Stimulated activated CD4-positive, alpha-beta T cell treated with anti-CD3 and anti-CD28 coated beads, Interleukin-15, amount 100 ng/mL, for 48 hours (primary cell): ENCODE results near the gene TAF11.
"Not testable (repeated sequence)": the region's sequence is repeated elsewhere in the genome, so short reads cannot be mapped to it uniquely, and the experiment has no call there.

Experiments used
- DNase-seq, 2 donors: peaks; one replicate each; pipeline ENCODE4 v3.0.0-alpha.2; 2020; ENCODE audit warnings: low read depth in 2 of 2

Gene TAF11, protein sequence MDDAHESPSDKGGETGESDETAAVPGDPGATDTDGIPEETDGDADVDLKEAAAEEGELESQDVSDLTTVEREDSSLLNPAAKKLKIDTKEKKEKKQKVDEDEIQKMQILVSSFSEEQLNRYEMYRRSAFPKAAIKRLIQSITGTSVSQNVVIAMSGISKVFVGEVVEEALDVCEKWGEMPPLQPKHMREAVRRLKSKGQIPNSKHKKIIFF

DNA sequence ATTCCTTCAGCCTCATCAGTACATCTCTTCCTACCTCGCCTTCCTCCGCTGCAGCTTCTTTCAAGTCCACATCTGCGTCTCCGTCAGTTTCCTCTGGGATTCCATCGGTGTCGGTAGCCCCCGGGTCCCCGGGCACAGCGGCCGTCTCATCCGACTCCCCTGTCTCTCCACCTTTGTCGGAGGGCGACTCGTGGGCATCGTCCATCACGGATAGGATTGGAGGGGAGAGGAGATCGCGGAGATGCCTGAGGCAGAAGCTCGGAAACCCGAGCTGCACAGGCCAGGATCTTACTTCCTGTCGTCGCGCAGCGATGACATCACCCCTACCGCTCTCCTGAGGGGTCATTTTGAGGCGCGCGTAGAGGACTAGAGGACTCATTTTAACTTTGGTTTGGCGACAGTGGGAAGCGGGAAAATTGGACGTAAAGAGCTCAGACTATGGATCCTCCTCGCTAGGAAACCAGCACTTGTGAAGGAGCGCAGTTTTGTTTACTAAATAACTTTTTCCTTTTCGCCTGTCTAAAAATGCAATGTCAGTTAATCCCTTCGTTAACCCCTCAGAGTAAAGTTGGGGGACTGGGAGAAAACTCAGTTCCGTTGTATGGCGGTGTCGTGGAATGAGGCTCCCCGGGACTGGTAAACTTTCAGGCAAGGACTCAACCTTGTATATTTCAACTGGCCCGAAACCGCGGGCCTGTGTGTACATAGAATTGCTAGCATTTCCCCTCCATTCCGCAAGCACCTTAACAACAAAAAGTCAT is at the start of gene TAF11:
Gene TAF11 (minus strand): TSS at position 290 of the 761 bp plus-strand sequence. CDS start 85 bp downstream, at position 205.
- DNase-seq, result peak; percentile 81 to 89

DNA sequence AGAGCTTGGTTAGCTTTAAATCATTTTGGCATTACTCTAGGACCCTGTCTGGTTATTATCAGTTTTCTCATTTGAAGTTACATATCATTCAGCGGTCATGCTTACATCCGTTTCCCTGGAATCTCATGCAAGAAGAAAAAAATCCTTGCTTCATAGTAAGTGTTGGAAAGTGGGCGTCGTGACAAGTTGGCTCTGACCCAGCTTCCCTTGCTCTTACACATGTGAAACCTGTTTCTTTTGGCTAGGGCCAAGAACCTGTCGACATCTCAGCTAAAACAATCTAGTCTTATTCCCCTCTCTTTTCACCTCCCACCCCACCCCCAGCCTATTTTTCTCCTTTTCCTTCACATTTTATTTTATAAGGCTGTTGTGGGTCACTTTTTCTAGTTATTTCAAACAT is 46.7 kb upstream of the TAF11 start:
- no peak for DNase-seq

- DNase-seq, result not testable (repeated sequence)
Observed at GRCh38 chr6:34932202-34932601, 44.4 kb upstream of the TAF11 start.

GRCh38 chr6:34930221-34930620 is 42.4 kb upstream of the TAF11 start:
- DNase-seq, result no peak

DNA sequence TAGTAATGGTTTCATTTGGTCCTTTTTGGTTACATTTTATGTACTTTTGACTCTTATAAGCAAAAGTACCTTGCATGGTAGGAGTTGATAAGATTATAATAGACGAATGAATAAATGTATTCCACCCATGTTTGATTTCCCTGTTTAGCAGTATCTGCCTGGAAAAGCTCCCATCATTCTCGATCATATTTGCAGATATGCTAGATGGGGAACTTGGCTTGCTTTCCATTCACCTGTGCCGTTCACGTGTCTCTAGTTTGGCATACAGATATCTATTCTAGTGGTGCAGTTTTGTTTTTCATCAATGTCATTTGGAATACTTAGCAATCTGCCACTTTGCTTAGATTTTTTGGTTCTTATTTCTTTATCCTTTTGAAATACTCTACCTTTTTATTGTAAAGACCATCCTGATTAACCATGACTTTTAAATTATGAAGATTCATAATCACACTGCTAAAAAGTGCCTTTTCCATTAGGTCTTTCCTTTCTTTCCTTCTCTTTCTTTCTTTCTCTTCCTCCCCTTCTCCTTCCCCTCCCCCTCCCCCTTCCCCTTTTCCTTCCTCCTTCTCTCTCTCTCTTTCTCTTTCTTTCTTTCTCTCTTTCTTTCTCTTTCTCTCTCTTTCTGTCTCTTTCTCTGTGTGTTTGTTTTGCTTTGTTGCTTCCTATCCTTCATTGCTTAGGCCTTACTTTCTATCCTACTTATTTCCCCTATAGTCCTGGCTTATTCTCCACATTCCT is 41.6 kb upstream of the TAF11 start:
- no peak for DNase-seq

DNA sequence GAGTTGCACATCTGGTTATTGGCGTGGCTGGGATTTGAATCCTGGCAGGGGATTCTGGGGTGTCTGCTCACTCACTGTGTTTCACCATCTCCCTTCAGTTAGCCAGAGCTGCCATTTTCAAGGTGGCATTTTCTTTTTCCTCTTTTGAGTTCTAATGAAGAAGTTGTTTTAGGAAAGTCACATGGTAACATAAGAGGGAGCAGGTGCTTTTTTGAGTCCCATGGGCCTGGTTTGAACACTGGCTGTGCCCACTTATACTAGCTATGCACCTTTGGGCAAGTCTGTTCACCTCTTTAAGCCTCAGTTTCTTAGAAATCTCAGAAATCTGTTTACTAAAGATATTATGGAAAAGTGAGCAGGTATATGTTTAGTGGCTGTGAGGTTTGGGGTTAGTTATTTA is 40.9 kb upstream of the TAF11 start:
- DNase-seq, result no peak

GRCh38 chr6:34928220-34928619 is 40.4 kb upstream of the TAF11 start:
- DNase-seq, result no peak

DNA sequence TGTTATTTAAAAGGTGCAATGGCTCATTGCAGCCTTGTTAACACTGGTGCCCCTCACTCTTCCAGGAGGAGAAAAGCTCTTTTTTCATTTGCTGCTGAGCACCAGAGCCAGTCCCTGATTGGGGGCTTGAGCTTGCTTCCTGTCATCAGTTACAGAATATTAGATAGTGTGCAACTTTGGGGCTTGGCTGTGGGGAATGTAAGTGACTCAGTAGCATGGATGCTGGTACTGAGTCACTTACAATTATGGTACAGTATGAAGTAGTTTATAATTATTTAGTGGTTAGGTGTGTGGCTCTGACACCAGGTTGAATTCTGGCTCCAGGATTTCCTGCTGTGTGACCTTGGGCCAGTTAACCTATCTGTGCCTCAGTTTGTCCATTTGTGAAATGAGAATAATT is 38.8 kb upstream of the TAF11 start:
- DNase-seq, result no peak

GRCh38 chr6:34924831-34925625 is 37.2 kb upstream of the TAF11 start:
- no peak for DNase-seq

DNA sequence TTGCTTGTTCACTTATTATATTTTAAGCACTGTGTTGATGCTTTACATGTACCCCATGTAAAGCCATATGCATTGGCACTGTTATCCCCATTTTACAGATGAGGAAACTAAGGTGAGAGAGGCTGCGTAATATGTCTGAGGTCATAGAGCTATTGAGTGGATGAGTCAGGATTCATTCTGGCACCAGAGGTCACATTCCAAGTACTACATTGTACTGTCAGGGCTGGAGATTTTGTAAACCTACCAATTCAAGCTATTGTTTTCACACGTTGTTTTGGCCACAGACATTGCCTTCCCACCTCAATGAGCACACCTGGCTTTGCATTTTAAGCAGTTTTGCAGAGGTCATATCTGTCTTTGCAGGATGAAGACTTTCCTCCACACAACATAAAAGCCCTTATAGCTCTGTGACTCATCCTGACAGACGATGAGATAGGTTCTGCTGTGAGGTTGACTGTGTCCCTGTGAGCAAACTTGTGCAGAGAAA is 34.4 kb upstream of the TAF11 start:
- no peak for DNase-seq

GRCh38 chr6:34920097-34920496 is 32.3 kb upstream of the TAF11 start:
- no peak for DNase-seq

GRCh38 chr6:34919651-34920050 is 31.8 kb upstream of the TAF11 start:
- DNase-seq, result no peak

GRCh38 chr6:34917626-34918285 is 29.9 kb upstream of the TAF11 start:
- DNase-seq, result no peak

DNA sequence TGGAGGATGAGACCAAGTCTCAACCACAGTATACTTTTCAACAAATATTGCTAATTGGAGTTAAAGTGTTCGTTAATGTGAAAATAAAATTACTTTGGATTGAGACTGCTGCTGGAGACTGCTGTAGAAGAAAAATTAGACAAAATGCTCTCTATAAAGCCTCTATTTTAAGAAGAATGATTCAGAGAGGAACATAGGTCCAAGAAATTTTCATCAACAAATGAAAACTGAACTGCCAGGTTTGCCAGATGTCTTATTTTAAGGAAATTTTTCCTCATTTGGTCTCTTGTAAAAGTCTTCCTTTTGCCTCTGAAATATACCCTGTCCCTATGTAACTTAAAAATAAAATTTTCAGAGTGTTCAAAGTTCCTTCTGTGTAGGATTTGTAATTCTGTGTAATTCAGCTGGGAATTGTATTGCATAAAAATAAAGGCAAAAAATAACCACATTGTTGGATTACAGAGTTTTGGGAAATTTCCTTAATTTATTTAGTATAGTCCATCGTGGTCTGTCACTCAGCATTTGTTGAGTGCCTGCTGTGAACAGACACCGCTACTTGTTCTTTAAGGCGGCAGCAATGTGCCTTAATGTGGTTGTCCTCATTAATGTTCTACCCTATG is 28.6 kb upstream of the TAF11 start:
- no peak for DNase-seq

GRCh38 chr6:34914358-34914757 is 26.5 kb upstream of the TAF11 start:
- no peak for DNase-seq

GRCh38 chr6:34912715-34913464 is 25.0 kb upstream of the TAF11 start:
- peak; percentile 10 for DNase-seq

- DNase-seq, result no peak
Observed at GRCh38 chr6:34911822-34912221, 24.0 kb upstream of the TAF11 start.

DNA sequence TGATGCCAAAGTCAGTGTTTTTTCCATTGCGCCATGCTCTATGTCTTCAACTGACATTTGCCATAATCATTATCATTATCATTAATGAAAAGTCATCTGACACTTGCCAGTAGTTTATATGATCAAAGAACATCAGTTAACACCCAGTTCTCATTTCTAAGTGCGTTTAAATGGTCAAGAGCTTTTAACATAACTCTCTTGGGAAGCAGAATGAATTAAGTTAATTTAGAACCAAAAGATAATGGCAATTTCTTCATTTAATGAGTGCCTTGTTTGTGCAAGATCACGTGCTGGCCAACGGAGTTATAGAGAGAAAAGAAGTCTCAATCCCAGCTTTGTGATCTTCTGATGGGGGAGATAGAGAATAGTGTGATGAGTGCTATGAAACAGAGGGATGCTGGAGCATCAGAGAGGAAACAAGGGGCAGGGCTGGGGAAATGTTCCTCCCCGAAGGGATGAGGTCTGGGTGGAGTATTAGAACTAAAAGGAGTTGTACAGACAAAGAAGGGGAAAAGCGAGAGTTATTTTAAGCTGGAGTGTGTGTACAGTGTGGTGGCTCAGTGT is 21.6 kb upstream of the TAF11 start:
- DNase-seq, result no peak

GRCh38 chr6:34908194-34908593 is 20.4 kb upstream of the TAF11 start:
- DNase-seq, result no peak

DNA sequence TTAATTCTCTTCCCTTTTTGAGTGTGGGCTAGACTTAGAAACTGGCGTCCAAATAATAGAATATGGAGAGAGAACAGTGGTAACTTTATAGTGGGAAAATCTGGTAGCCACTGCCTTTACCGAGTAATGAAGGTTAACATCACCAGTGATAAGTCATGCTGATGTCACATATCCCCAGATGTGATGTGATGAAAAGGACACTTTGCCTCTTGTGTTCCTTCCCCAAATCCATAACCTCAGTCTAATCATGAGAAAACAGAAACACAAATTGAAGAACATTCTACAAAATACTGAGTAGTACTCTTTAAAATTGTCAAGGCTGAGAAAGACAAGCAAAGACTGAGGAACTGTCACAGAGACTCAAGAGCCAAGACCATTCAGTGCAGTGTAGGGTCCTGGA is 19.0 kb upstream of the TAF11 start:
- no peak for DNase-seq
